ENCODE measurements around the gene RBCK1. TPM values are rescaled to one million over a fixed set of nuclear protein-coding genes. Genes with fewer than 3 reads are reported as not detected.

Gene RBCK1
- total RNA-seq, 1 donor, result 104 TPM

GRCh38 chr20:436476-436875, 28.4 kb downstream of the RBCK1 start:
- DNase-seq (ENCODE audit: insufficient read length, low spot score, missing footprints), result peak; percentile 15
- Histone ChIP-seq H3K79me2 (ENCODE audit: insufficient read depth, low read length) (peaks cover 7% of the 10 kb centered on the region), H3K27ac (ENCODE audit: low read depth, low read length) (no peak overlapping the region), H4K20me1 (ENCODE audit: insufficient read depth, low read length) (peaks cover 3% of the 10 kb centered on the region), H3K9me3 (ENCODE audit: low read depth, low read length) (no peaks in the 10 kb centered on the region), H3K4me3 (ENCODE audit: insufficient read depth, low read length) (no peak overlapping the region), H3K4me2 (ENCODE audit: insufficient read depth, low read length) (no peak overlapping the region), H2AFZ (ENCODE audit: low read length) (no peak overlapping the region), H3K4me1 (ENCODE audit: insufficient read depth, low read length) (peaks cover 4% of the 10 kb centered on the region), H3K27me3 (ENCODE audit: insufficient read depth, low read length) (no peaks in the 10 kb centered on the region), H3K36me3 (ENCODE audit: insufficient read depth, low read length) (peaks cover 65% of the 10 kb centered on the region)
- TF ChIP-seq CTCF (IDR thresholded peaks at IDR 0.05; ENCODE audit: extremely low read depth, low read depth, low read length), result no peak

- TF ChIP-seq CTCF (IDR thresholded peaks at IDR 0.05; ENCODE audit: extremely low read depth, low read depth, low read length), result no peak
- peaks cover 3% of the 10 kb centered on the region for H4K20me1 ChIP-seq (ENCODE audit: insufficient read depth, low read length)
- H3K79me2 ChIP-seq (ENCODE audit: insufficient read depth, low read length), result peaks cover 16% of the 10 kb centered on the region
- H3K9me3 ChIP-seq (ENCODE audit: low read depth, low read length), result no peaks in the 10 kb centered on the region
- no peak overlapping the region for H3K4me3 ChIP-seq (ENCODE audit: insufficient read depth, low read length)
- H2AFZ ChIP-seq (ENCODE audit: low read length), result no peak overlapping the region
- H3K27ac ChIP-seq (ENCODE audit: low read depth, low read length), result no peak overlapping the region
- DNase-seq (ENCODE audit: insufficient read length, low spot score, missing footprints), result peak; percentile 14
- H3K4me2 ChIP-seq (ENCODE audit: insufficient read depth, low read length), result no peak overlapping the region
- H3K27me3 ChIP-seq (ENCODE audit: insufficient read depth, low read length), result no peaks in the 10 kb centered on the region
- H3K4me1 ChIP-seq (ENCODE audit: insufficient read depth, low read length), result peaks cover 4% of the 10 kb centered on the region
- peaks cover 73% of the 10 kb centered on the region for H3K36me3 ChIP-seq (ENCODE audit: insufficient read depth, low read length)
Measured at GRCh38 chr20:437787-438486, 29.8 kb downstream of the RBCK1 start.

GRCh38 chr20:438571-439469, 30.7 kb downstream of the RBCK1 start:
- H3K4me1 ChIP-seq (ENCODE audit: insufficient read depth, low read length), result peaks cover under 1% of the 10 kb centered on the region
- no peak for DNase-seq (ENCODE audit: insufficient read length, low spot score, missing footprints)
- H3K4me3 ChIP-seq (ENCODE audit: insufficient read depth, low read length), result no peak overlapping the region
- TF ChIP-seq CTCF (IDR thresholded peaks at IDR 0.05; ENCODE audit: extremely low read depth, low read depth, low read length), result no peak
- H3K27me3 ChIP-seq (ENCODE audit: insufficient read depth, low read length), result no peaks in the 10 kb centered on the region
- peaks cover 80% of the 10 kb centered on the region for H3K36me3 ChIP-seq (ENCODE audit: insufficient read depth, low read length)
- peaks cover 22% of the 10 kb centered on the region for H3K79me2 ChIP-seq (ENCODE audit: insufficient read depth, low read length)
- H3K27ac ChIP-seq (ENCODE audit: low read depth, low read length), result no peak overlapping the region
- H3K9me3 ChIP-seq (ENCODE audit: low read depth, low read length), result no peaks in the 10 kb centered on the region
- H3K4me2 ChIP-seq (ENCODE audit: insufficient read depth, low read length), result no peak overlapping the region
- H2AFZ ChIP-seq (ENCODE audit: low read length), result no peak overlapping the region
- peaks cover 10% of the 10 kb centered on the region for H4K20me1 ChIP-seq (ENCODE audit: insufficient read depth, low read length)

- Histone ChIP-seq H3K4me3 (ENCODE audit: insufficient read depth, low read length) (no peak overlapping the region), H3K4me2 (ENCODE audit: insufficient read depth, low read length) (no peak overlapping the region), H3K4me1 (ENCODE audit: insufficient read depth, low read length) (peaks cover 11% of the 10 kb centered on the region), H3K36me3 (ENCODE audit: insufficient read depth, low read length) (peaks cover 85% of the 10 kb centered on the region), H3K79me2 (ENCODE audit: insufficient read depth, low read length) (peaks cover 22% of the 10 kb centered on the region), H3K27ac (ENCODE audit: low read depth, low read length) (no peak overlapping the region), H2AFZ (ENCODE audit: low read length) (no peak overlapping the region), H4K20me1 (ENCODE audit: insufficient read depth, low read length) (peaks cover 17% of the 10 kb centered on the region), H3K27me3 (ENCODE audit: insufficient read depth, low read length) (no peaks in the 10 kb centered on the region), H3K9me3 (ENCODE audit: low read depth, low read length) (no peaks in the 10 kb centered on the region)
- TF ChIP-seq CTCF (IDR thresholded peaks at IDR 0.05; ENCODE audit: extremely low read depth, low read depth, low read length), result no peak
- DNase-seq (ENCODE audit: insufficient read length, low spot score, missing footprints), result peak; percentile 49
Measured at GRCh38 chr20:440148-440547, 32.0 kb downstream of the RBCK1 start.
